WERI-Rb-1 (cell line): ENCODE results near the gene PRG3.
"Not testable (repeated sequence)": the region's sequence is repeated elsewhere in the genome, so short reads cannot be mapped to it uniquely, and the experiment has no call there.

Source experiments
- DNase-seq: peaks from one replicate; pipeline ENCODE4 v3.0.0-alpha.2; 2020
- H3K27ac ChIP-seq: fragments of 250-450 bp; sonication (Bioruptor Pico); 2 replicates; pipeline ENCODE4 v1.5.1; 2020; ENCODE audit warnings: mild to moderate bottlenecking, moderate library complexity
- H3K27me3 ChIP-seq: fragments of 250-450 bp; sonication (Bioruptor Pico); 2 replicates; pipeline ENCODE4 v1.5.1; 2021; ENCODE audit warnings: mild to moderate bottlenecking, low read depth, moderate library complexity; ENCODE audit not compliant: insufficient read depth, severe bottlenecking
- H3K36me3 ChIP-seq: fragments of 250-450 bp; sonication (Bioruptor Pico); 2 replicates; pipeline ENCODE4 v1.5.1; 2020; ENCODE audit warnings: mild to moderate bottlenecking, moderate library complexity
- H3K4me3 ChIP-seq: 2 replicates; pipeline ENCODE4 v1.5.1; 2011; ENCODE audit warnings: low read depth, mild to moderate bottlenecking, control low read depth, low read length
- H3K9me3 ChIP-seq: fragments of 250-450 bp; sonication (Bioruptor Pico); 2 replicates; pipeline ENCODE4 v1.5.1; 2021; ENCODE audit warnings: mild to moderate bottlenecking, moderate library complexity; ENCODE audit not compliant: severe bottlenecking
- TF ChIP-seq, protein P1 (sequence below): IDR thresholded peaks from 2 replicates; pipeline ENCODE4 v1.5.1; 2011; ENCODE audit warnings: low read depth, mild to moderate bottlenecking, control low read depth, inconsistent platforms, low read length

Gene PRG3

DNA sequence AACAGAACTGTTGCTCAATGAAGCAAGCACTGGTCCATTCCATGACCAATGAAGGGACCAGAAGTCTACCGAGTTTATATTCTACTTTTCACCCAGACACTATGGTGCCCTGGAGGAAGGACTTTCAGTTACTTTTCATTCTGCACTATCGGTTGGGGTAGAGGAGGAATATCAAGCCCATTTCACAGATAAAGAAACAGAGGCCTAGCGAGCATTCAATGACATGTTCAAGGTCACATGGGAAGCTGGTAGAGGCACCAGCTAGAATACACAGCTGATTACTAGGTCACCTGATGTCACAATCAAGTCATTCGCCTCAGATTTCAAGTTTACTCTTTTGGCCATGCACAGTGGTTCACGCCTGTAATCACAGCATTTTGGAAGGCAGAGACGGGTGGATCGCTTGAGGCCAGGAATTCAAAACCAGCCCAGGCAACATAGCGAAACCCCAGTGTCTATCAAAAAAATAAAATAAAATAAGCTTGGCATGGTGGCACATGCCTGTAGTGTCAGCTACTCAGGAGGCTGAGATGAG, 27.1 kb upstream of the PRG3 start:
- TF ChIP-seq, protein P1, sequence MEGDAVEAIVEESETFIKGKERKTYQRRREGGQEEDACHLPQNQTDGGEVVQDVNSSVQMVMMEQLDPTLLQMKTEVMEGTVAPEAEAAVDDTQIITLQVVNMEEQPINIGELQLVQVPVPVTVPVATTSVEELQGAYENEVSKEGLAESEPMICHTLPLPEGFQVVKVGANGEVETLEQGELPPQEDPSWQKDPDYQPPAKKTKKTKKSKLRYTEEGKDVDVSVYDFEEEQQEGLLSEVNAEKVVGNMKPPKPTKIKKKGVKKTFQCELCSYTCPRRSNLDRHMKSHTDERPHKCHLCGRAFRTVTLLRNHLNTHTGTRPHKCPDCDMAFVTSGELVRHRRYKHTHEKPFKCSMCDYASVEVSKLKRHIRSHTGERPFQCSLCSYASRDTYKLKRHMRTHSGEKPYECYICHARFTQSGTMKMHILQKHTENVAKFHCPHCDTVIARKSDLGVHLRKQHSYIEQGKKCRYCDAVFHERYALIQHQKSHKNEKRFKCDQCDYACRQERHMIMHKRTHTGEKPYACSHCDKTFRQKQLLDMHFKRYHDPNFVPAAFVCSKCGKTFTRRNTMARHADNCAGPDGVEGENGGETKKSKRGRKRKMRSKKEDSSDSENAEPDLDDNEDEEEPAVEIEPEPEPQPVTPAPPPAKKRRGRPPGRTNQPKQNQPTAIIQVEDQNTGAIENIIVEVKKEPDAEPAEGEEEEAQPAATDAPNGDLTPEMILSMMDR, result no peak
- peaks cover 26% of the 10 kb centered on the region for H3K27me3 ChIP-seq
- H3K27ac ChIP-seq, result no peak overlapping the region
- no peak overlapping the region for H3K4me3 ChIP-seq
- DNase-seq, result no peak
- no peaks in the 10 kb centered on the region for H3K9me3 ChIP-seq
- no peaks in the 10 kb centered on the region for H3K36me3 ChIP-seq

DNA sequence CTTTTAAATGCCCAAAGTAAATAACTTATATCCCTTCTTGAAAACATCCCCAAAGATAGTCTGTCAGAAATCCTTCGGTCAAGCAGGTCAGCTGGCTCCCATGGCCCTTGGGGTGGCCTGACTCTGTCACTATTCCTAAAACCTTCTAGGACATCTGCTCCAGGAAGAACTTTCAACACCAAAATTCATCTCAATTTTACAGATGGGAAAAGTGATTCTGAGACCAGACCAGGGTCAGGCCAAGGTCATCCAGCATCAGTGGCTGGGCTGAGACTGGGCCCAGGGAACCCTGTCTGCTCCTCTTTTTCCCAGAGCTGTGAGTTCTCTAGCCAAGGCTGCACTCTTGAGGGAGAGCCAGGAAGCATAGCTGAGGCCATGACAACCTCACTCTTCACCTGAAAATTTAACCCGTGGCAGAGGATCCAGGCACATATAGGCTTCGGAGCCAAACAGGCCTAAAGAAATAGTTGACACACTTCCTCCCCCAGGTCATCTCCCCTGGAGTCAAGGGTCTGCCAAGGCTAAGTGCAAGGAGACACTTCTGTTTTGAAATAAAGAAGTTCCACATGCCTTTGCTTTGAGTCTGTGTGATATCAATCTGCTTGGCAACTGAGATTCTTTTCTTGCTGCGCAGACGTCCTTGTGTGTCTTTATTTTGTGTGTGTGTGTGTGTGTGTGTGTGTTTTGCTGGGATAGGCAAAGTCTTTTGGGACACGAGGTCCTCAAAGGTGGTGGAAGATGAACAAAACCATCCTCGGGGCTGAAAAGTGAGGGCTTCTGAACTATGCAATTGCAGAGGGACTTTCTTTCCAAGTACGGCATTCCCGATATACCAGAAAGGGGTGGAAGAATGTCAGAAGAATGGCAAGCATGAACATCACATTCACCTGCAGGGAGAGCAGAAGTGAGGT, 26.3 kb upstream of the PRG3 start:
- Histone ChIP-seq H3K27me3 (peaks cover 27% of the 10 kb centered on the region), H3K36me3 (no peaks in the 10 kb centered on the region), H3K4me3 (no peak overlapping the region), H3K9me3 (no peaks in the 10 kb centered on the region), H3K27ac (no peak overlapping the region)
- TF ChIP-seq, protein P1, result no peak
- no peak for DNase-seq

DNA sequence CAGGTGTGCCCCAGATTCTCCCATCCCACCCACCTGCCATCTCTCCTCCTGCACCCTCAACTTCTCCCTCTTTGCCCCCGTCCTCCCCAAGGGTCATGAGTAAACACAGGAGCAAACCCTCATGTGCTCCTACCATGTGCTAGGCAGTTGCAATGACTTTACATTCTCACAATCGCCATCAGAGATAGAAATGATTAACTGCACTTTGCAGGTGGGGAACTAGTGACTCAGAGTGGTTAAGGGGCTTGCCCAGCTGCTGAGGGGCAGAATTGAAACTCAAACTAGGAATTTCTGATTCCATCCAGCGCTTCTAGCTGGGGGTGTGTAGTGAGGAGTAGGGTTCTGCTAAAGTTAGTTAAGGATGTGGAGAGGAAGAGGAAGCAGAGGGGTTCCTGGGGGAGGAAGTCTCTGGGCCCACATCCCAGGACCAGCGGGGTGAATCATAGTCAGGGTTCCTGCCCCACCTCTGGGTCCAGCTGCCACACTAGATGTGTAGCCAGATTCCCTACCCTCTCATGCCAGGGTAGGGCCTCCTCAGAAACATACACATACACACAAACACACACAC, 25.5 kb upstream of the PRG3 start:
- H3K27ac ChIP-seq, result no peak overlapping the region
- H3K9me3 ChIP-seq, result no peaks in the 10 kb centered on the region
- DNase-seq, result no peak
- H3K27me3 ChIP-seq, result peaks cover 34% of the 10 kb centered on the region
- TF ChIP-seq, protein P1, result no peak
- H3K36me3 ChIP-seq, result no peaks in the 10 kb centered on the region
- no peak overlapping the region for H3K4me3 ChIP-seq

DNA sequence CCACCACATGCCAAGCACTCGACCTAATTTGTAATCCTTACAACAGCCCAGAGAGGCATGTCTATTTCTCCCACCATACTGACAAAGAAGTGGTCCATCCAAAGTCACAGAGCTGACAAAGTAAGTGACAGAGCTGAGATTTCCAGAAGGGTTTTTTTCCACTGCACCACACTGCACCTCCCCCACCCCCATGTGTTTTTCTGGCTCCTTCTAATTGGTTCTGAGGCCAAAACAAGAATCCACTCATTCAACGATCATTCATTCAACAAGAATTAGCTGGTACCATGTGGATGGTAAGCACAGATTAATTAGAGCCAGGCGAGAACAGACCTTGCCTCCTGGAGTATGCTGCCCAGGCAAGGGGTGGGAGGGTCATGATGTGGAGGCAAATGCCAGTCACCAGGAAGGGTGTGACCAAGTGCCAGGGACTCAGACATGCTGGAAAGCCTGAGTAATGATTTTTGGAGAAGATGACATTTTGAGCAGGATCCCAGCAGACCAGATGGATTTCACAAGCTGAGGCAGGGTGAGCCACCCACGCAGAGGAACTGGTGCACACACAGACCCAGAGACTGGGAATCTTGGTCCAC, 24.4 kb upstream of the PRG3 start:
- no peak for DNase-seq
- TF ChIP-seq, protein P1, result no peak
- H3K36me3 ChIP-seq, result no peaks in the 10 kb centered on the region
- no peak overlapping the region for H3K27ac ChIP-seq
- H3K4me3 ChIP-seq, result no peak overlapping the region
- no peaks in the 10 kb centered on the region for H3K9me3 ChIP-seq
- peaks cover 41% of the 10 kb centered on the region for H3K27me3 ChIP-seq

DNA sequence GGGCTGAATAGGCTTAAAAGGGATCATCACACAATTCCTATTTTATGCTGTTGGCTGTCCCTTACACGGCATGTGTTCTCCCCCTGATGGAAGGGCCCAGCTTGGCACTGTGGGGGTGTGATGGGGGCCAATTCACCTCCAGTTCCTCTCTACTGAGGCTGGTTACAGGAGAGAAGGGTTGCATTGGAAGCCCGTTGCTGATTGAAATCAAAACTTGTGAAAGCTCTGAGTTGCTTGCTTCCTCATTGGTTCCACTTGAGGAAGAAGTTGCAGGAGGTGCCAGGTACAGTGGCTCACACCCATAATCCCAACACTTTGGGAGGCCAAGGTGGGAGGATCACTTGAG, 22.8 kb upstream of the PRG3 start:
- DNase-seq, result no peak

DNA sequence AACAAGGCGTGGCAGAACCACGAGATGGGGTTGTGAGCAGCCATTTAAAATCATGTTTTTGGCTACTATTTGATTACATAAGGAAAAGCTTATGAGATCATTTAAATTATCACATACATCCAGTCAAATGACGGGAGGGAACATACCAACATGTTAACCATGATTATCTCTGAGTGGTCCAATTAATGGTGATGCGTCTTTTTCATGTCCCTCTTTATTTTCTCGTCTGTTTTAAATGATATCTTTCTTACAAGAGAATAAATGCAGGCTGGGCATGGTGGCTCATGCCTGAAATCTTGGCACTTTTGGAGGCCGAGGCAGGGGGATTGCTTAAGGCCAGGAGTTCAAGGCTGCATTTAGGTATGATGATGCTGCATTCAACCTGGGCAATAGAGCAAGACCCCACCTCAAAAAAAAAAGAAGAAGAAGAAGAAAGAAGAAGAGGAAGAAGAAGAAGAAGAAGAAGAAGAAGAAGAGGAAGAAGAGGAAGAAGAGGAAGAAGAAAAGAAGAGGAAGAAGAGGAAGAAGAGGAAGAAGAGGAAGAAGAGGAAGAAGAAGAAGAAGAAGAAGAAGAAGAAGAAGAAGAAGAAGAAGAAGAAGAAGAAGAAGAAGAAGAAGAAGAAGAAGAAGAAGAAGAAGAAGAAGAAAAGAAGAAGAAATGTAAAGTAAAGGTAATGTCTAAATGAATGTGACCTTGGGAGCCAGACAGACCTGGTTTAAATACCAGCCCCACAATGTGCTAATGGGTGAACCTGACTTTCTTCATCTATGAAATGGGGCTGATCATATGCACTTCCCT, 22.3 kb upstream of the PRG3 start:
- H3K9me3 ChIP-seq, H3K4me3 ChIP-seq, DNase-seq, H3K36me3 ChIP-seq, H3K27ac ChIP-seq: not testable (repeated sequence)
- H3K27me3 ChIP-seq, result peaks cover 59% of the 10 kb centered on the region

More for the DNA sequence above, 22.8 kb upstream of the PRG3 start:
- Histone ChIP-seq H3K27ac (no peak overlapping the region), H3K4me3 (no peak overlapping the region), H3K36me3 (no peaks in the 10 kb centered on the region), H3K9me3 (no peaks in the 10 kb centered on the region), H3K27me3 (peaks cover 53% of the 10 kb centered on the region)
- TF ChIP-seq, protein P1, result no peak
